Measurements from ENCODE around the gene RBM15B.
"Not testable (repeated sequence)": the region's sequence is repeated elsewhere in the genome, so short reads cannot be mapped to it uniquely, and the experiment has no call there.

RBM15B gene

DNA sequence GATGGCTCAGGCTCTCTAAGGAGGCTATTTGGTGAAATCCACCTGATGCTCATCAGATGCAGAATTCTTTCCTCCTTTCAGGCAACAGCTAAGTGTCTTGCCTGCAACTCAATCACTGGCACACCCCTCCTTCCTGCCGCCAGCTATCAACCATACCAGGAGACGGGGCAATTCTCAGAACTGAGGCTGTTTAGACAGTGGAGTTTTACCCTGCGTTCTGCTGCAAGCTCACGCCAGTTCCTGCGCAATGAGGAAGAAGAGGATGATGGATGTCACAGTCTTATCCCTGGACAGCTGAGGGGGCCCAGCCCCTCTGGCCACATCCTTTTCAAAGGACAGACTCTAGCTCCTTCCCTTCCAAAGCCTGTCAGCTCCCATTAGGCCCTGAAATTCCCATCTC, 13.0 kb upstream of the RBM15B start:
- DNase-seq (ENCODE audit: low read depth): peak; percentile 83

DNA sequence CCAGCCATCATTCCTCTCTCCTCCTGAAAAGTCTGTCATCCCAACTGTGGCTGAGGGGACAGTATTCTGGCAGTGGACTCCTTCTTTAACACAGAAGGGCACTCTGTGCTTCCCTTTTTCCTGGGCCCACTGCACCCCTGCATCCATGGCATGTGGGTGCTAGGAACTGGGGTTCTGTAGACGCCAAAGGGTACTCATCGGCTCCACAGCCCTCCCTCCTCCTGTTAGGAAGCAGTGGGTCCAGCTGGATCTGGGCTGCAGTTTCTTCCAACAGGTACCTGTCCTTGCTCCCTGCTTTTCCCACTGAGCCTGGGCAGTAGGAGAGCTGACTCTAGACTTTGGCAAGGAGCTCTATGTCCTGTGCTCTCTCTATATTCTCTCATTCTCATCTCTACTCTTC, 12.4 kb upstream of the RBM15B start:
- no peak for DNase-seq (ENCODE audit: low read depth)

DNA sequence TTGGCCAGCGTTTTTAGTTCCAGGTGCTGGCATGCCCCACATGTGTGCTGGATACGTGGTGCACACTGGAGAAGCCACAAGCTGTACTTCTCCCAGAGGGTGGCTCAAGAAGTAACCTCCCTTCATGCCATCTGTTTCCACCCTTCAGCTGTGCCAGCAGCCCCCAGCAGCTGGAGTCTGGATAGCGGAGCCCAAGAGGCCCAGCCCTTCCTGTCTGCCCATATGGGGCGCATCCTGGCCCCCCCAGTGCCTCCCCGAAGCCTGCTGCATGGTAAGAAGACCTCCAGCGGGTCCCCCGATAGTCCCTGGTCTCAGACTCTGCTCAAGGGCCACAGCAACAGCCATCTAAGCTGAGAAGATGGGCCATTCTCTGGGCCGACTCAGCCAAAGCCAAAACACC, 11.8 kb upstream of the RBM15B start:
- DNase-seq (ENCODE audit: low read depth): peak; percentile 91

DNA sequence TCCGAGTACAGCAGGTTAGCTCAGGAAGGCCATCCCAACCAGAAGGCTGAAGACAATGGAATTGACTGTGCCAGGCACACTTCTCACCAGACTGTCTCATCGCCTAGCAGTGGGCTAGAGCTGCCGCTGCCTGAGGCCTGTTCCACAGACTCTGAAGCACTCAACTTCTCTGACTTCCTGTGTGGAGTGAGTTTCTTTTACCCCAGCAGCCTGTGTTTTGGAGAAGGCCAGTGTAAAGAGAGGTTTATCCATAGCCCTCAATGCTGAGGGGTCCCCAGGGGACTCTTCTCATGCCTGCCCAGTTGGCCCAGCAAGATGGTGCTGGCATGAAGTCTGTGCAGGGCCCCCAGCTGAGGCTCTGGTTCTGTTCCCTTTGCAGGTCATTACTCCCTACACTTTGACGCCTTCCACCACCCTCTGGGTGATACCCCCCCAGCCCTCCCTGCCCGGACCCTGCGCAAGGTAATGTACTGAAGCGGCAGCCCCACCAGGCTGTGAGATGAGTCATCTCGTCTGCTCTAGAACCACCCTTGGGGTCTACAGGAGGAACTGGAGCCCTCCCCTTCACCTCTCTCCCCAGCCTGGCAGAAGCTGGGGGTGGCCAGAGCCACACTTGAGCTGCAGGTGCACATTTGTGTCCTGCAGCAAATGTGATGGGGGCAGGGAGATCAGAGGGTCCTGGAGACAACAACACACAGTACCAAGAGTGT, 11.2 kb upstream of the RBM15B start:
- DNase-seq (ENCODE audit: low read depth): no peak

DNA sequence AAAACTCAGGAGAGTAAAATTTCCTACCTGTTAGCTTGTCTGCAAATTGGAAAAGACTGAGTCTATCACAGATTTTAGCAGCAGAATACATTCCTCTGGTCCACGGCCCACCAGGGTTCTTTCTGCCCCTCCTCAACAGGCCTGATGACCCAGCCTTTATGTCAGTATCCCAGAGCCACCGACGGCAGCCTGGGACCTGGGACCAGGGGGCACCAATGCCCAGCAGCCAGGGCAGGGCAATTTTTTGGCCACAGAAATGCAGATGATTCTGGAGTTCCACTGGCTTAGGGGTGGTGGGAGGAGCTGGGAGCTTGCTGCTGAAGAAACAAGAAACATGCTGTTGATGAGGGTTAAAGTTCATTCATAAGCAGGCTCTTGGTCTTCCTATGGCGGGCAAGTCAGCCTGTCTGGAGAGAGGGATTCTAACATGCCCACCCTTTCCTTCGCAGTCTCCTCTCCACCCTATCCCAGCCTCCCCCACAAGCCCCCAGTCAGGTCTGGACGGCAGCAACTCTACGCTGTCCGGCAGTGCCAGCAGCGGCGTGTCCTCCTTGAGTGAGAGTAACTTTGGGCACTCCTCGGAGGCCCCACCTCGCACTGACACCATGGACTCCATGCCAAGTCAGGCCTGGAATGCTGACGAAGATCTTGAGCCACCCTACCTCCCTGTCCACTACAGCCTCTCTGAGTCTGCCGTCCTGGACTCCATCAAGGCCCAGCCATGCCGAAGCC, 10.3 kb upstream of the RBM15B start:
- DNase-seq (ENCODE audit: low read depth): no peak

DNA sequence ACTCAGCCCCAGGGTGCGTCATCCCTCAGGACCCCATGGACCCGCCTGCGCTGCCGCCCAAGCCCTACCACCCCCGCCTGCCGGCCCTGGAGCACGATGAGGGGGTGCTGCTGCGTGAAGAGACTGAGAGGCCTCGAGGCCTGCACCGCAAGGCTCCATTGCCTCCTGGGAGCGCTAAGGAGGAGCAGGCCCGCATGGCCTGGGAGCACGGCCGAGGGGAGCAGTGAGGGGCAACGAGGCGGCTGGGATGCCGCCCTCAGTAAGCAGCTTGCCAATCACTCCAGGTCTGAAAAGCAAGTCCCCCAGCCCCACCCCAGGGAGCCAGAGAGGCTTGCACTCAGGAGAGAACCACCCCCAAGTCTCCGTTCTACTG, 9.8 kb upstream of the RBM15B start:
- DNase-seq (ENCODE audit: low read depth): no peak

DNA sequence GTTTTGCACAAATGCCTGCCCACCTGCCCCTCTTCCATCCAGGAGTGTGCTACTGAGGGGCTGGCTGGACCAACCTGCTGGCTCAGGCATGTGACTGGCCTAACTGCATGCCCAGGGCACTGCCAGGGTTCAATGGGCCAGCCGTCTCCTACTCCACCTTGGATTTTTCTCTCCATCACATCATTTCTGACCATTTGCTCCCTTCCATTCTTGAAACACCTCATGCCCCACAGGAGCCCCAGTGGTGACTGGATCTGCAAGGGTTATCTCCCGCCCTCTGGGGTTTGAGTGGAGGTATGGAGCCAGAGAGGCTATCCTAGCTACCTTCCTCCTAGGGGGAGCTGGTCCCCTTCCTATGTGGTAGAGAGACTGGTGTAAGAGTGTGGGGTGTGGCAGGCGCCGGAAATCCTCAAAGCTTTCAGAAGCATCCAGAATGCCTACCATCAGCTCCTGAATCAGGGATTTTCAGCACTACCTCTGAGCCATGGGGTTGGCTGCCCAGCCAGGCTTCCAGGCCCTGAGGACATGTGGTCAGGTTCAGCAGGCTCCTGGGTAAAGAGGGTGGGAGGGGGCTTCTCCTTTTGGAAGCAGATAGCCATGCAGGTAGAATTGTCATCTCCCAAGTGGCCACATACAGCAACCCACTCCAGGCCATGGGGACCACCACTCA, 8.9 kb upstream of the RBM15B start:
- no peak for DNase-seq (ENCODE audit: low read depth)

DNA sequence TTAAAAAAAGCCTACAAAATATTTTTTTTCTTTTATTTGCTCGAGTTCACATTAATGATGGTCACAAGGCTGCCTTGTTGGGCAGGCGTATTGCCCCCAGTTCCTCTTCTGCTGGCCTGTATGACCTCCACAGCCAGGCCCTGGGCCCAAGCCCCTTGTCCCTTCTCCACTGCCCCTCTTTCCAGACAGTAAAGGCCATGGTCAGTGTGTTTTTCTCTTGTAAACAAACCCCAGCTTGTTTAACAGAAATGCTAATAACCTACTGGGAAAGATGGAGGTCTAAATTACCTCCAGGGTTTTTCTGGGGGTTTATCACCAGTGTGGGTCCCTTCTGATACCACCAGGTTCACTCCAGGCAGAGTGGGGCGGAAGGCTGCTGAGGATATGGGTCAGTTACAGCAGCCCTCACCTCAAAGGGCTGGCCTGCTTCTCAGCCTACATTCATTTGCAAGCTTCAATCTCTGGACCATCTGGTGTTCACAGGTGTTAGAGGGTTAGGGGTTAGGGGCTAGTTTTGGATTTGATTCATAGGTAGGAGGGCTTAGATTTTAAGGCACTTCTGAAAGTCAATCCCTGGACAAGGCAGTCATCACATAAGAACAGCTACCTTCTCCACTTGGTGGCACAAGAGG, 8.0 kb upstream of the RBM15B start:
- DNase-seq (ENCODE audit: low read depth): no peak

DNA sequence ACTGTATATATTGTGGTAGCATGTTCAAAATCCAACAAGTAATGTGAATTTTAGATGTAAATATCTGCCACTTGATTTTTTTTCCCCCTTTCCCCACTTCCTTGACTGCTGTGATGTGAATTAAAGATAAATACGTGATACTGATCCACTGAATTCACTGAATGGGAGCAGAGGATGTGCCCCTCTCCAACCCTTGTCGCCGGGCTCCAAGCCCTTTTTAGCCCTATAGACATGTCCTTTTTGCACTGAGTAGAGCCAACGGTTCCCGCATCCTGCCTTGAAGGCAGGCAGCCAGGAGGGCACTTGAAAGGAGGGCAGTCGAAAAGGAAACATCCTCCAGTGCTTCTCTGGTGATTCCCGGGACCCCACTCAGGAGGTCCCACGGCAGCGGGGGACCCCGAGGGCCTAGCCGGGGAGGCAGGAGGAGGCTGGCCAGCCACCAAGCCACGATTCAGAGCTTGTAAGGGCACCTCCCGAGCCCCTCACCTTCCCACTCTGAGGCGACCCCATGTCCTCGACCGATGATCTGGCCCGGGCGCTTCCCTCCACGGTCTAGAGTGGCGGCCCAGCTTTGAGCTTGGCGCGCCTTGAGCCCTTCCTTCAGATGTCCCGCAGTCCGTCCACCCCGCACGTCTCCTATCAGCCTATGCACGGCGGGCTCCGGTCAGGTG, 6.9 kb upstream of the RBM15B start:
- no peak for DNase-seq (ENCODE audit: low read depth)

DNA sequence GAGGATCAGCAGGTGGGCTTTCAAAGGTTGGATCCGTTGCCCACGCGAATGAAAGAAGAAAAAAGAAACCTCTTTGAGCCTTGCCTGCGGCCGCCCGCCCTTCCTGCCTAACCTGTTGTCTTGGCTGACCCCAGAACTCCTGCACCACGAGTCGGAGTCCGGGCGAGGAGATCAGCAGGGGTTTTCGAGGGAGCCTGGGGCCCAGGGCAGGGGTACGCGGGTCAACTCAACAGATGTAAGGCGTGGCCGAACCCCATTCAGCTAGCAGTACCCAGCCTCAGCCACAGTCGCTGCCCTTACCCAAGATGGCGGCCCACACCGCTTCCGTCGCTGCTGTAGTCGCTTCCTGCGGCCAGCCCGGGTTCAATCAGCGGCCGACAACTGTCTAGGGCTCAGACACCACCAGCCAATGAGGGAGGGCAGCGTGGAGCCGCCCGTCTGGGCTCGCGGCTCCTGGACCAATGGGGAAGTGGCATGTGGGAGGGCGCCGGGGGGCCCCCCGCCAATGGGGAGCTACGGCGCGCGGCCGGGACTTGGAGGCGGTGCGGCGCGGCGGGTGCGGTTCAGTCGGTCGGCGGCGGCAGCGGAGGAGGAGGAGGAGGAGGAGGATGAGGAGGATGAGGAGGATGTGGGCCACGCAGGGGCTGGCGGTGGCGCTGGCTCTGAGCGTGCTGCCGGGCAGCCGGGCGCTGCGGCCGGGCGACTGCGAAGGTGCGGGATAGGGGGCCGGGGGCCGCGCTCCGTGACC, 6.2 kb upstream of the RBM15B start, which contains the start of gene MANF:
TSS of gene MANF (plus strand) at position 566 of the 748 bp plus-strand sequence. CDS start at position 618, 52 bp downstream.
- peak; percentile 98 for DNase-seq (ENCODE audit: low read depth)

DNA sequence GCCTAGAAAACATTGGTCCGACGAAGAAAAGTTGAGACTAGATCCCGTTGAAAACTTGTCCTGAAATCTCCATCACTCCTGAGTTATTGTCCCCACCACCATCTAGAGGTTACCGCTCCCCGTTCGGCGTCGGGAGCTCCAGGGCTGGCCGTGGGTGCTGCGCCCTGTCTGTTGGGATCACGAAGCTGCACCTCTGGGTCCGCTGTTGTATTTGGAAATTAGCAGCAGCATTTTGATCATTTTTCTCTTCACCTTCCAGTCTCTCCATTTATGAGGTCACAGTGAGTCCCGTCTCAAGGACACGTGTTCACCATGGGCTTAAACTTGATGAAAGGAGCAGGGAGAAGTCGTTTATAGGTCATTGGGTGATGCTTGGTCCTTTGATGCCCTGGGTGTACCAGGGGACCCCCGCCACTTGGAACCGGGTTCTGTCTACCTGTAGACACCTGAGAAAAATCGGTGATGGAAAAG, 5.4 kb upstream of the RBM15B start:
- DNase-seq (ENCODE audit: low read depth): no peak

DNA sequence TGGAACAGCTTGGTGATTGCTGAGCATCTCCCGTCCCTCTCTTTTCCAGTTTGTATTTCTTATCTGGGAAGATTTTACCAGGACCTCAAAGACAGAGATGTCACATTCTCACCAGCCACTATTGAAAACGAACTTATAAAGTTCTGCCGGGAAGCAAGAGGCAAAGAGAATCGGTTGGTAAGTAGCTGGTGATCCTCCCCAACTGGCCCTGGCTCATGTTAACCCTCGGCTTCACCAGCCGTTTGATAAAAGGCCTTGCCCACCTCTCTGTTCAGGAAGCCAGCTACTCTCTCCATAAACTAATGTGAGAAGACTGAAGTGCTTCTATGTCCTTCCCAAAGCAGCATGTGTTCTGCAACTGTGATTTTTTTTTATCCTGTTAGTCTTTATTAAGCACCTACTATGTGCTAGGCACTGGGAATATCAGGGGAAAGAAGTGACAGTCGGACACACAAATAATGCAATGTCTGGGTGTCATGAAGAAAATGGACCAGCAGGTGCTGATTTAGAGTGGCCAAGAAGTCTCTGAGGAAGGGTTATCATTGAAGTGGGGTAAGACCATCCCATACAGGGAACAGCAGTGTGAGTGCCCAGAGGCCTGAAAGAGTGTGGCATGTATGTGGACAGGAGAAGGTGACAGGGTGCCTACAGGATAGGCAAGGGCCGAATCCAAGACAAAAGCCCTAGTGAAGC, 4.8 kb upstream of the RBM15B start:
- no peak for DNase-seq (ENCODE audit: low read depth)

DNA sequence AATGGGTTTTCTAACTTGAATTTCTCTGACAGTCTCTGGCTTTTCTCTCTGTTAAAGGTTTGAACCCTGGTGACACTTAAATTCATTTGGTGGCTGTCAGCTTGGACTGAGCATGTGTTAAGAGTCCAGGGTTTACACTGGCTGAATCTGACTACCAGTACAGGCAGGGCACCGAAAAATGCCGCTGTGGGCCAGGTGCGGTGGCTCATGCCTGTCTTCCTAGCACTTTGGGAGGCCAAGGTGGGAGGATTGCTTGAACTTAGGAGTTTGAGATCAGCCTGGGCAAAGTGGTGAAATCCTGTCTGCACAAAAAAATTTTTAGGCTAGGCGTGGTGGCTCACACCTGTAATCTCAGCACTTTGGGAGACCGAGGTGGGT, 4.2 kb upstream of the RBM15B start:
- DNase-seq (ENCODE audit: low read depth): no peak

DNA sequence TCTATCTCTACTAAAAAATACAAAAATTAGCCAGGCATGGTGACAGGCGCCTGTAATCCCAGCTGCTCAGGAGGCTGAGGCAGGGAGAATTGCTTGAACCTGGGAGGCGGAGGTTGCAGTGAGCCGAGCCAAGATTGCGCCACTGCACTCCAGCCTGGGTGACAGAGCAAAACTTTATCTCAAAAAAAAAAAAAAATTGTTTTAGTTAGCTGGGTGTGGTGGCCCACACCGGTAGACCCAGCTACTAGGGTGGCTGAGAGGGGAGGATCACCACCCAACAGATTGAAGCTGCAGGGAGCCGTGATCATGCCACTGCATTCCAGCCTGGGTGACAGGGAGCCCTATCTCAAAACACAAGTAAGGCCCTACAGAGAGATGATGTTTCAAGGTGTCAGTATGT, 3.8 kb upstream of the RBM15B start:
- not testable (repeated sequence) for DNase-seq (ENCODE audit: low read depth)

DNA sequence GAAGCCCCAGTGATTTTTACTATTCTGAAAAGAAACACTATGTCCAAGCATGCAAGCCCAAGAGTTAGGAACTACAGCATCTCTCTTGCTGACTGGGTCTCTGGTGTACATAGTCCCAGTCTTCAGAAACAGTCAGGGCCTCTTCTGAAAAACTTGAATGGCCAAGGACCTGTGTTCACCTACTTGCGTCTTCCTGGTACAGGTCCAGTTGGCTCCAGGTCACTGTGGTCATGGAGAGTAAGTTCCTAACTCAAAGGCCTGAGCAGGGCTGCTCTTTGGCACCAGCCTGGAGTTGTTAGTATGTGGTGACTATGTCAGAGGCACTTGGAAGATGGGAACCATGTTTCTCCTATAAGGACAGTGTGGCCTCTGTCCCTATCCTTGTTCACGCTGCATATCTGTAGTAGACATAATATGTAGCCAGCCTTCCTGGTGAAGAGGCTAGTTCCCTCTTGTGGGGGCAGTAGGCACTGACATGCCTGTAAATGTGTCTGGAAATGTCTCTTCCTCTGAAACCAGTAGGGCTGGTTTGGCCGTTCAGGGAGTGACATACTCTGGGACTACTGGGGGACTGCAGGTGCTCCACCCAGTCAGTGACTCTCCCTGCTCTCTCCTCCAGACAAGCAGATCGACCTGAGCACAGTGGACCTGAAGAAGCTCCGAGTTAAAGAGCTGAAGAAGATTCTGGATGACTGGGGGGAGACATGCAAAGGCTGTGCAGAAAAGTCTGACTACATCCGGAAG, 2.6 kb upstream of the RBM15B start:
- no peak for DNase-seq (ENCODE audit: low read depth)

DNA sequence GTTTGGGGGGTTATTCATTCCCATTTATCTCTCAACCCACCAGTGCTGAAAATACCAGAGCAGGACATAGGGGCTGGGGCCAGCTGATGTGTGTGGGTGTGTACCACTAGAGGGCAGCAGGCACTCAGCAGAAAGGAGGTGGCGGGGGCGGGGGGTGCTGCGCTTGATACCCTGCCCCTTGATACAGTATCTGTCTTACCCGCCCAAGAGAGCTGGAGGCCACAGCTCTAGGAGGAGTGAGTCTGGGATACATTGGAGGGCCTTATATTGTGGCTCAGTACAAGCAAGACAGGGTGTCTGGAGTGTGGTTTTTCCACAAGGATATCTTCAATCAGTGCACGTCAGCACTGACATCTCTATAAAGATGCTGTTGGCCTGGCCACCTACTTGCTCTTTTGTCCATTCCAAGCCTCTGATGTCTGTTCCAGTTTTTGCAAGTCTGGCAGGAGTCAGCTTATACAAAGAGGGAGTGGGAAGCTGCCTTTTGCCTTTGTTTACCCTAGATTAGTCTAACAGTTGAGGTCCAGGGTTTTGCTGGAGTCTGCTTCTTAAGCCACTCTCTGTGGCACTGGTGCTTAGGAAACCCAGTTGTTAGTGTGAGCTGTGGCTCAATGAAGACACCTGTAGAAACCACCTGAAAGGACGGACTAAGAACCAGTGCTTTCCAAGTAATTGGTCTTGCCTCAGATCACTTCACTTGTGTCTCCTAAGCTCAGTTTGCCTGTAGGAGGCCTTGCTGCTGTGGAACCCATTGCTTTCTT, 1.5 kb upstream of the RBM15B start:
- no peak for DNase-seq (ENCODE audit: low read depth)

DNA sequence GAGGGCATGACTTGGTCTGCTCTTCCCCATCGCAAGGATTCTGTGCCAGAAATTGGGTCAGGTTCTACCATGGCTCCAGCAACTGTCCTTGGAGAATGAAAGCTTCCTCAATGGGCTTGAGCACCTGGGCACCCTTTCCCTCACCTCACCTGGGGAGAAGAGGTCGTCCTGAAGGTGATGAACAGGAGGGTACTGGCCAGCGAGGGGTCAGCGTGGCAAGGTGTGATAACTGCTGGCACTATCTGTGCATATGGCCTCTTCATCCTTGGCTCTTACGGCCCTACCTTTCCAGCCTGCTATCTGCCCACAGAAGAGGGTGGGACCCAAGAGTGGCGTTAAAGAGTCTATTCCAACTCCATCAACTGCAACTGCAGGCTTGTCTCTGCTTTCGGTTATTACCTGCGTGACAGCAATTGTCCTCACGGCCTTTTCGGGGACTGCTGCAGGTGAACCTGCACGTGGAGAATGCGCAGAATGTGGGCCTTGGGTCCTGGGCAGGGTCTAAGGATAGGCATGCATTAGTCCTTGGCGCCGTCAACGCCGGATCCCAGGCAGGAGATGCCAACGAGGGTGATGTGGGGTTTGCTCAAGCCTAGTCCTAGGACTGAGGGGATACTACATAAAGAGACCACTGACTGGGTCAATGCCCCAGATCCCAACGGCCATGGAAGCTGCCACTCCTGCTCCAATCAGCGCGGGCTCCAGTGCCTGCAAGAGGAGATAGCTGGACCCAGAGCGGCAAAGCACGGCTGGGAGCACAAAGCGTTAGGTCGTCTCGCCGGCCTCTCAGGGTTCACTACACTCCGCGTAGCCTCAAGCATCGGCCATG, 625 bp upstream of the RBM15B start:
- no peak for DNase-seq (ENCODE audit: low read depth)

Data from CMK (cell line).